Tibial artery (tissue), 4 donors: ENCODE data around the gene PPIL1.

Experiments used
- DNase-seq, 2 donors: peaks; one replicate each; pipeline ENCODE4 v3.0.0-alpha.2; 2019
- H3K27ac ChIP-seq, 2 donors: fragments of 200-600 bp; sonication (generic) in 1 of 2; 1 replicate in 1 of 2; 2 replicates in 1 of 2; pipeline ENCODE4 v1.5.1; 2018 to 2019; ENCODE audit warnings: mild to moderate bottlenecking in 1 of 2
- H3K27me3 ChIP-seq, 2 donors: fragments of 200-600 bp; sonication (generic) in 1 of 2; one replicate each; pipeline versions ENCODE4 v1.5.1 to v1.6.0; 2016 to 2019
- H3K36me3 ChIP-seq, 3 donors: fragments of 200-600 bp; sonication (generic) in 2 of 3; one replicate each; pipeline ENCODE4 v1.5.1; 2016 to 2019; ENCODE audit warnings: mild to moderate bottlenecking in 2 of 3
- H3K4me1 ChIP-seq, 4 donors: fragments of 200-600 bp; sonication (generic) in 2 of 4; 1 replicate in 3 of 4; 2 replicates in 1 of 4; pipeline ENCODE4 v1.5.1; 2016 to 2019
- H3K4me3 ChIP-seq, 2 donors: fragments of 200-600 bp; sonication (generic) in 1 of 2; 1 replicate in 1 of 2; 2 replicates in 1 of 2; pipeline ENCODE4 v1.5.1; 2018 to 2019; ENCODE audit warnings: mild to moderate bottlenecking in 2 of 2
- H3K9me3 ChIP-seq, 3 donors: fragments of 200-600 bp; sonication (generic) in 1 of 3; one replicate each; pipeline ENCODE4 v1.5.1; 2016 to 2019
- intact Hi-C: fragments of 100-400 bp; cut with DNase I; formaldehyde crosslinking; loops from one replicate; pipeline ENCODE4 v1.15.0; 2023; ENCODE audit warnings: low total_unique reads
- TF ChIP-seq, protein P1 (sequence below), 2 experiments: fragments of 200-600 bp in 1 of 2; fragments of 450-650 bp in 1 of 2; IDR thresholded peaks; one replicate each; pipeline ENCODE4 v1.5.1; 2017 to 2019; ENCODE audit warnings: antibody characterized with exemption in 2 of 2, mild to moderate bottlenecking in 1 of 2, moderate library complexity in 1 of 2

Gene PPIL1

DNA sequence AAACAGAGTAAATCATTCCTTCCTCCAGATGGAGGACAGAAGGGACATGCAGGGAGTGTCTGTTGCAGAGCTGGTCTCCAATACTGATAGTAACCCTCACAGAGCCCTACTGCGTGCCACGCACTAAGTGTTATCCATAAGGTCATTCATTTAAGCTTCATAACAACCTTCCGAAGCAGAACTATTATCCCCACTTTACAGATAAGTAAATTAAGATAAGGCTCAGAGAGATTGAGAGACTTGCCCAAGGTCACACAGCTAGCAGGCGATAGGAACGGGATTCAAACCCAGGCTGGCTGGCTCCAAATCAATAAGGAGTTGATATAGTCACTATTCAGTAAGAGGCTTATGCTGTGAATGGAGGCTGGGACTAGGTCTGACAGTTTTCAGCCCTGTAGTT is 66.0 kb downstream of the PPIL1 start:
- Histone ChIP-seq H3K4me3 (no peak overlapping the region), H3K36me3 (no peaks in the 10 kb centered on the region), H3K27me3 (peaks cover 0 to 10% of the 10 kb centered on the region in 2 donors), H3K4me1 (no peaks in the 10 kb centered on the region), H3K27ac (no peak overlapping the region), H3K9me3 (no peaks in the 10 kb centered on the region)
- intact Hi-C loops, result no loop called here
- DNase-seq, result no peak
- TF ChIP-seq, protein P1, sequence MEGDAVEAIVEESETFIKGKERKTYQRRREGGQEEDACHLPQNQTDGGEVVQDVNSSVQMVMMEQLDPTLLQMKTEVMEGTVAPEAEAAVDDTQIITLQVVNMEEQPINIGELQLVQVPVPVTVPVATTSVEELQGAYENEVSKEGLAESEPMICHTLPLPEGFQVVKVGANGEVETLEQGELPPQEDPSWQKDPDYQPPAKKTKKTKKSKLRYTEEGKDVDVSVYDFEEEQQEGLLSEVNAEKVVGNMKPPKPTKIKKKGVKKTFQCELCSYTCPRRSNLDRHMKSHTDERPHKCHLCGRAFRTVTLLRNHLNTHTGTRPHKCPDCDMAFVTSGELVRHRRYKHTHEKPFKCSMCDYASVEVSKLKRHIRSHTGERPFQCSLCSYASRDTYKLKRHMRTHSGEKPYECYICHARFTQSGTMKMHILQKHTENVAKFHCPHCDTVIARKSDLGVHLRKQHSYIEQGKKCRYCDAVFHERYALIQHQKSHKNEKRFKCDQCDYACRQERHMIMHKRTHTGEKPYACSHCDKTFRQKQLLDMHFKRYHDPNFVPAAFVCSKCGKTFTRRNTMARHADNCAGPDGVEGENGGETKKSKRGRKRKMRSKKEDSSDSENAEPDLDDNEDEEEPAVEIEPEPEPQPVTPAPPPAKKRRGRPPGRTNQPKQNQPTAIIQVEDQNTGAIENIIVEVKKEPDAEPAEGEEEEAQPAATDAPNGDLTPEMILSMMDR (IDR thresholded peaks at IDR 0.05), result no peak

GRCh38 chr6:36807750-36808149 is 66.9 kb downstream of the PPIL1 start:
- H3K36me3 ChIP-seq, result no peaks in the 10 kb centered on the region
- H3K9me3 ChIP-seq, result no peaks in the 10 kb centered on the region
- peaks cover 0 to 10% of the 10 kb centered on the region in 2 donors for H3K27me3 ChIP-seq
- TF ChIP-seq, protein P1 (IDR thresholded peaks at IDR 0.05), result no peak
- no peaks in the 10 kb centered on the region for H3K4me1 ChIP-seq
- no peak for DNase-seq
- intact Hi-C loops, result no loop called here
- H3K27ac ChIP-seq, result no peak overlapping the region
- H3K4me3 ChIP-seq, result no peak overlapping the region

DNA sequence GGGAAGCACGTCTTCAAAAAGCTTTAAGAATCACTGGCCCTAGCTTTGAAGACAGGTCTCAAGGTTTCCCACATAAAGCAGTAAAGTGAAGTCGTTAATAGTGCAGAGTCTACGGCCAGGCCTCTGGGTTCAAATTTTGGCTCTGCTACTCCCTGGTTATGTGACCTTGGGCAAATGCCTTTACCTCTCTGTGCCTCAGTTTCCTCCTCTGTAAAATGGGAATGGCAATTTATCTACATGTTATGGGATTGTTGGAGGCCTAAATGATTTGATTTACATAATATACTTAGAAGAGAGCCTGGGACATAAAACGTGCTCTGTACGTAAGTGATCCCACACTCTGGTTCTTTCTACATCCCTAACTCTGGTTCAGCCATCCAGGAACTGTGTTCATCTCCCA is 67.5 kb downstream of the PPIL1 start:
- DNase-seq, result no peak
- intact Hi-C loops, result no loop called here
- no peaks in the 10 kb centered on the region for H3K9me3 ChIP-seq

GRCh38 chr6:36805917-36806316 is 68.7 kb downstream of the PPIL1 start:
- TF ChIP-seq, protein P1 (IDR thresholded peaks at IDR 0.05), result no peak
- Histone ChIP-seq H3K36me3 (no peaks in the 10 kb centered on the region), H3K4me3 (no peak overlapping the region), H3K27me3 (peaks cover 0 to 10% of the 10 kb centered on the region in 2 donors), H3K4me1 (no peaks in the 10 kb centered on the region), H3K27ac (no peak overlapping the region), H3K9me3 (no peaks in the 10 kb centered on the region)
- DNase-seq, result no peak
- intact Hi-C loops, result no loop called here

More for the DNA sequence above, 67.5 kb downstream of the PPIL1 start:
- TF ChIP-seq, protein P1 (IDR thresholded peaks at IDR 0.05), result no peak
- H3K4me1 ChIP-seq, result no peaks in the 10 kb centered on the region
- H3K4me3 ChIP-seq, result no peak overlapping the region
- H3K27me3 ChIP-seq, result peaks cover 0 to 10% of the 10 kb centered on the region in 2 donors
- no peak overlapping the region for H3K27ac ChIP-seq
- H3K36me3 ChIP-seq, result no peaks in the 10 kb centered on the region

- Histone ChIP-seq H3K27me3 (peaks cover 0 to 10% of the 10 kb centered on the region in 2 donors), H3K27ac (no peak overlapping the region), H3K4me3 (no peak overlapping the region), H3K4me1 (no peaks in the 10 kb centered on the region), H3K36me3 (no peaks in the 10 kb centered on the region), H3K9me3 (no peaks in the 10 kb centered on the region)
- DNase-seq, result no peak
- intact Hi-C loops, result no loop called here
- TF ChIP-seq, protein P1 (IDR thresholded peaks at IDR 0.05), result no peak
Measured at GRCh38 chr6:36805096-36805797, 69.4 kb downstream of the PPIL1 start.
